Transverse colon (tissue), 4 donors: ENCODE measurements around the gene DHRSX.

ENCODE experiments used
- CTCF ChIP-seq, 5 experiments: fragments of 200-600 bp in 3 of 5; fragments of 450-650 bp in 2 of 5; sonication (generic) in 3 of 5; IDR thresholded peaks; 1 replicate in 2 of 5; 2 replicates in 3 of 5; pipeline ENCODE4 v1.5.1; 2016 to 2017; ENCODE audit warnings: antibody characterized with exemption in 5 of 5, inconsistent platforms in 3 of 5, mild to moderate bottlenecking in 2 of 5, moderate library complexity in 1 of 5
- POLR2A ChIP-seq: fragments of 450-650 bp; IDR thresholded peaks from one replicate; pipeline ENCODE4 v1.6.1; 2016; ENCODE audit warnings: antibody characterized with exemption, mild to moderate bottlenecking, moderate library complexity
- POLR2AphosphoS5 ChIP-seq, 3 donors: sonication (generic); formaldehyde crosslinking; IDR thresholded peaks; one replicate each; pipeline ENCODE4 v1.6.1; 2016; ENCODE audit warnings: antibody characterized with exemption in 3 of 3

- no peak for TF ChIP-seq CTCF (IDR thresholded peaks at IDR 0.05)
- no peak for TF ChIP-seq POLR2A
- no peak for TF ChIP-seq POLR2AphosphoS5 (IDR thresholded peaks at IDR 0.05)
These were observed 82.8 kb downstream of the DHRSX start for GRCh38 chrX:2418000-2418399.
